ENCODE measurements around the gene PPP1R17.

Gene PPP1R17

DNA sequence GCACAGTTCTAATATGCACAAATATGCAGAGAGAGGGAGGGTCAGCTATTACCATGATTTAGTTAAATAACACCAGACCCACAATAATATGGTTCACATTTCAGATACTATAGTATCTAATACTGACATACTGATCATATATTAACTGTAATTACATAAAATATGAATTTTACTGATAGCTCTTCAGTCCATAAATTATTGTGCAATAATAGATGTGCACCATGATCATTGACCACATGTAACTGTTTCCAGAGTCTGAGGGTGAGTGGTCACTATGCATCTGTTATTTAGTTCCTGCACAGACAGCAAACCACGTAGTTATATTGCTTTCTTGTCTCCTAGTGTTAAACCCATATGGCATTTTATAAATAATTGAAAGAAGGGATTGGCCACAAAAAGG lies 29.3 kb downstream of the PPP1R17 start:
- DNase-seq (ENCODE audit: low read depth): no peak
- TF ChIP-seq, protein P1, sequence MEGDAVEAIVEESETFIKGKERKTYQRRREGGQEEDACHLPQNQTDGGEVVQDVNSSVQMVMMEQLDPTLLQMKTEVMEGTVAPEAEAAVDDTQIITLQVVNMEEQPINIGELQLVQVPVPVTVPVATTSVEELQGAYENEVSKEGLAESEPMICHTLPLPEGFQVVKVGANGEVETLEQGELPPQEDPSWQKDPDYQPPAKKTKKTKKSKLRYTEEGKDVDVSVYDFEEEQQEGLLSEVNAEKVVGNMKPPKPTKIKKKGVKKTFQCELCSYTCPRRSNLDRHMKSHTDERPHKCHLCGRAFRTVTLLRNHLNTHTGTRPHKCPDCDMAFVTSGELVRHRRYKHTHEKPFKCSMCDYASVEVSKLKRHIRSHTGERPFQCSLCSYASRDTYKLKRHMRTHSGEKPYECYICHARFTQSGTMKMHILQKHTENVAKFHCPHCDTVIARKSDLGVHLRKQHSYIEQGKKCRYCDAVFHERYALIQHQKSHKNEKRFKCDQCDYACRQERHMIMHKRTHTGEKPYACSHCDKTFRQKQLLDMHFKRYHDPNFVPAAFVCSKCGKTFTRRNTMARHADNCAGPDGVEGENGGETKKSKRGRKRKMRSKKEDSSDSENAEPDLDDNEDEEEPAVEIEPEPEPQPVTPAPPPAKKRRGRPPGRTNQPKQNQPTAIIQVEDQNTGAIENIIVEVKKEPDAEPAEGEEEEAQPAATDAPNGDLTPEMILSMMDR (IDR thresholded peaks at IDR 0.05; ENCODE audit: insufficient read depth, low read depth, low read length, missing control alignments): no peak
- no peak overlapping the region for H3K4me3 ChIP-seq (ENCODE audit: low read depth, low read length)

DNA sequence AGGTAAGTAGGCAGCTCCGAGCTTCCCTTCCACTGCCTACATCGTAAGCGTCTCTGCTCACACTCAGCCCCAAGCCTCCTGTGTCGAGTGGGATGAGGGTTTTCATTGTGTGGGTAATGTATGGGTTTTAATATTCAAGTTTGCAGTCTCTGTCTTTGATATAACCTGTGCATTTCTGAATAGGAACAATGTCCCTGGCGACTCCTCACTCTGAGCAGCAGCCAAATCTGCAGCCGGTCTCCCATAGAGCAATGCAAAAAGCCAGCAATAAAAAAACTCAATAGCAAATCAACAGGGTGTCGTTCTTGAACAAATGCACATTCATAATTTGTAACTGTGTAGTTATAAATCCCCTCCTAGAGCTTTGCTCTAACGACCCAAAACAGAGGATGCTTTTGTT lies 33.4 kb downstream of the PPP1R17 start:
- TF ChIP-seq, protein P1 (IDR thresholded peaks at IDR 0.05; ENCODE audit: insufficient read depth, low read depth, low read length, missing control alignments): no peak
- H3K4me3 ChIP-seq (ENCODE audit: low read depth, low read length): no peak overlapping the region
- no peak for DNase-seq (ENCODE audit: low read depth)

DNA sequence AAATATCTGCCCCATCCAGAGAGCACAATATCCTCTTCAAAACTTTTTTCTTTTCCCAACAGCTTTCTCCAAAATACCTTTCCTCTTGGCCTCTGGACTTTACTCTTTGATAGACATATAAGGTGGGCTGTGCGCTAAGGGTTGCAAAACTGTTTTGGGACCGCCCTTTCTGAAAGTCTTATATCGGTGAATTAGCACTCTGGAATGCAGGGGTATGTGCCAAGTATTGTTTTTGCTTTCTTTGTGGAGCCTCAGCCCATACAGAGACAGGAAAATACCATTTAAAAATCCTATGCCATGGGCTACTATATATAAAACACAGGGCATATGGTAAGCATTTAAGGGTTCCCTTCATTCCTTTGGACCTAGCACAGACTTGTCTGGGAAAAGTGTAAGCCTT lies 37.7 kb downstream of the PPP1R17 start:
- DNase-seq (ENCODE audit: low read depth): no peak

DNA sequence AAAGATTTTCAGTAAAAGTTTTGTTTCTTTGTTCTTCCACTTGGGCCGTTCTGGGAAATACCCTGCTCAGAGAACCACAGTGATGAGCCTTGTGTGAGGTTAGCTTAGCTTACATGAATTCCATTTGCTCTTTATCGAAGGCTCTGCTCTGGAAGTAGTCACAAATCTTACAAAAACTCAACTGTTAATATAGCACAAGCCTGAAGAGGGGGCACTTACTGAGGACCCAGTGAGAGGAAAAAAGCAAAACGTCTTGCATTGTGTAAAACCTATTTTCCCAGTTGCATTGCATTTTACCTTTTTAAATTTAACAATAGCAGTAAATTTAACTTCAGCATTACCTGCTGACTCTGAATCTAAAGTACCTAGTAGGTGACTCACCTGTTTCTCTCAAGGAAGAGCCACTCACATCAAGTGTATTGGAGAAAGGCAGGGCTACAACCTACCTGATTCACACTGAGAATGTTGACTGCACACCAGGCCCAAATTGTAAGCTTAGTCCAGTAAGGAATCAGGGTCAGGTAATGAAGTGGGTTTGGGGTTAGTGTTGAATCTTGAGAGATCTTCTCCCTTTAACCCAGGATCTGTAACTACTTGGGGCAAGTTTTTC lies 42.3 kb downstream of the PPP1R17 start:
- no peak overlapping the region for H3K4me3 ChIP-seq (ENCODE audit: low read depth, low read length)
- TF ChIP-seq, protein P1 (IDR thresholded peaks at IDR 0.05; ENCODE audit: insufficient read depth, low read depth, low read length, missing control alignments): no peak
- DNase-seq (ENCODE audit: low read depth): no peak

More for the DNA sequence above, 37.7 kb downstream of the PPP1R17 start:
- TF ChIP-seq, protein P1 (IDR thresholded peaks at IDR 0.05; ENCODE audit: insufficient read depth, low read depth, low read length, missing control alignments): no peak
- H3K4me3 ChIP-seq (ENCODE audit: low read depth, low read length): no peak overlapping the region

DNA sequence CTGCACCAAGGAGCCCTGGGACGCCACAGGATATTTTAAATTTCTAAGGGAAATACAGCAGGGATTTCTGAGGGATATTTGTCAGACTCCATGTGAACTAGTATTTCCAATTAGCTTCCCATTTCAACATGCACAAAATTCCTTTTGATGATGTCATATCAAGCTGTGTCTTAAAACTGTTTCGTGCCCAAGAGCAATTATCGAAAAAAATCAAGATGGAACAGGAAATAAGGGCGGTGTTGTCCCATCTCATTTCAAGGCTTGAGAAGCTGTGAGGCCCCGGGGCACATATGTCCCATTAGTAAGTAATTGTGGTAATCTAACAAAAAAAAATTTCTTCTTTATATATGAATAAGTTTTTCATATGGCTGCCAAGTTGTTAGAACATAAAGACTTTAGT lies 47.4 kb downstream of the PPP1R17 start:
- no peak for DNase-seq (ENCODE audit: low read depth)
- H3K4me3 ChIP-seq (ENCODE audit: low read depth, low read length): no peak overlapping the region
- TF ChIP-seq, protein P1 (IDR thresholded peaks at IDR 0.05; ENCODE audit: insufficient read depth, low read depth, low read length, missing control alignments): no peak

DNA sequence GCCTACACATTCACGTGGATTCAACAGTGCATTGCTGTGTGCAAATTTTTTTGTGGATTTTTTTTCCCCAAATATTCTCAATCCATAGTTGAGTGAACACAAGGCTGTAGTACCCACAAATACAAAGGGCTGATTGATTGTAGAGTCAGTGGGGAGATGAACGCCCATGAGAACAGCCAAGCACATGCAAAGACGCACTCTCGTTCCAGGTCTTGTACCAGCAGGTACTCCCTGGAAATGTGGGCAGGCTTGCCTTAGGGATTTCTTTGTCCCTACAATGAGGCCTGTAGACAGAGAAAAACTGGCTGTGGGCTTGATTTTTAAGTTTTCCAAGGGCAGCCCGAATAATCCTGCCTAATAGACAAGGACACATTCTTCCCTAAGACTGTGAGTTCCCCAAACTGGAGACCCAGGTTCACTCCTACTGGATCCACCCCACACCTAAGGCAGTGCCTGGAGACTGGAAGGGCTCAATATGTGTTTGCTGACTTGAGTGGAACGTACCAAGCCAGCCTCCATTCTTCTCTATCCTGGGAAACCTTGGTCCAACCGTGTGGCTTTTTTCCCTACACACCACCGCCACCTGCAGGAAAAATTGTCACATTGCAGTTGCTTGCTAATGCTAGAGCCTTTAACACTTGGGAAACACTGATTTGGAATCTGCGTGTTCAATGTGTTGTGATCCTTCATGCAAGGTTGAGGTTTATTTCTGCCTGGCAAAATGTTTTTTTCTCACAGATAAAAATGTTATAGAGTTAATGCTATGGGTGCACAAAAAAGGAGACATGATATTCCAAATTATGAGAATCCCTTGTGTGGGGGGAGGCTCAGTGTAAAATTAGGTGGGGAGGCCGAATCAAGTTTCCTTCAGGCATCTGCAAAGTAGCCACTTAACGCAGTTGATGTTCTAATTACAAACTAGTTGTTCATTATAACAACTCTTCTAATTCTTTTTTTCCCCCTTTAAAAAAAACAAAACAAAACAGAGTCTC lies 49.3 kb downstream of the PPP1R17 start:
- no peak overlapping the region for H3K4me3 ChIP-seq (ENCODE audit: low read depth, low read length)
- DNase-seq (ENCODE audit: low read depth): peak; percentile 37
- TF ChIP-seq, protein P1 (IDR thresholded peaks at IDR 0.05; ENCODE audit: insufficient read depth, low read depth, low read length, missing control alignments): peak; percentile 83
